GM19467 (cell line): ENCODE measurements around the gene CXCR3.
"Not testable (repeated sequence)": the region's sequence is repeated elsewhere in the genome, so short reads cannot be mapped to it uniquely, and the experiment has no call there.

Experiments
- ATAC-seq: cut with Tn5 transposase; IDR thresholded peaks from one replicate; pipeline ENCODE4 v1.9.1; 2021; ENCODE audit warnings: mild to moderate bottlenecking, moderate library complexity; ENCODE audit not compliant: unreplicated experiment

The CXCR3 gene

DNA sequence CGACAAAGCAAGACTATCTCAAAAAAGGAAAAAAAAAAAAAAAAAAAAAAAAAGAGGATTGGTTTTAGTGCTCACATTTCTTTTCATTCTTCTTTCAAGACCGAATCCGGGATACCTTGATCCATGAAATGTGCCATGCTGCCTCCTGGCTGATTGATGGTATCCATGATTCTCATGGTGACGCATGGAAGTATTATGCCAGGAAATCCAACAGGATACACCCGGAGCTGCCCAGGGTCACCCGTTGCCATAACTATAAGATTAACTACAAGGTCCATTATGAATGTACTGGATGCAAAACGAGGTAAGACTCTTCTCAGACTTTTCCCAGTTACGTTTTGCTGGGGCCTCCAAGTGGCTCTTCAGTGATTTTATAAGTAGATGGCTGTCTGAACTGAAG is 6.1 kb downstream of the CXCR3 start:
- ATAC-seq = no peak

DNA sequence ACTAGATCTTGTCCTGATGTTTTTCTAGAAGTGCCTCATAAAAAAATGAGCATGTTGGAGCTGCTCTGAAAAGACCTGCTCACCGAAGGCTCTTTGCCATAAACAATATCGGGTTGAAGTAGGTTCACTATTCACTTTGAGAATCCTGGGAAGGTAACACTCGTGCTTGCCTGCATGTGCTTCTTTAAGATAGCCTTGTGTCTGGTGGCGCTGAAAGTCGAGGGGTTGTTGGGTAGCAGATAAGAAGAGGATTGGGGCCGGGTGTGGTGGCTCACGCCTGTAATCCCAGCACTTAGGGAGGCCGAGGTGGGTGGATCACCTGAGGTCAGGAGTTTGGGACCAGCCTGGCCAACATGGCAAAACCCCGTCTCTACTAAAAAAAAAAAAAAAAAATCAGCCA is 6.6 kb downstream of the CXCR3 start:
- ATAC-seq = not testable (repeated sequence)

DNA sequence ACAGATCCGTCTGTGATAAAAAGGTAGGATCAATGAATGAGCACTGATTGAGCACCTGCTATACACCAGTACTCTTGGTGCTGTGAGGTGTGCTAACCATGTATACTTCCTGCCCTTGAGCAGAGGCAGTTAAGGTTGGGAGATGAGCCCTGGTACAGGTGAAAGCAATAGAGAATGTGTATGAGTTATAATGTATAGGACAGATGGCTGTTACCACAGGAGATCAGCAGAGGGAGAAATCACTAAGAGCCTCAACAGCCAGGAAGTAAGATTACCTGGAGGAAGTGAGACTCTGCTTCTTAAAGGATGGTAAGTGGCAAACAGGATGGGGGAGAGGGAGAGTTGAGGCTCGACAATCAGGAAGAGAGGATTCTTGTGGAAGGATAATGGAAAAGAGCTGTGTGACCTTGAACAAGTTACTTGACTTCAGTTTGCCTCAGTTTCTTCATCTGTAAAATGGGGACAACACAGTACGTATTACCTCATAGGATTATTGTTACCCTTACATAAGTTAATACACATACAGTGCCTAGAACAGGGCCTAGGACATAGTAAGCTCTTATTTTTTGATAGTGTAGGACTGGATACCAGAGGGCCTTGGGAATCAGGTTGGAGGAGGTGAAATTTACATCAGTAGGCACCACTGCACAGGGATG is 9.1 kb downstream of the CXCR3 start:
- ATAC-seq = no peak

DNA sequence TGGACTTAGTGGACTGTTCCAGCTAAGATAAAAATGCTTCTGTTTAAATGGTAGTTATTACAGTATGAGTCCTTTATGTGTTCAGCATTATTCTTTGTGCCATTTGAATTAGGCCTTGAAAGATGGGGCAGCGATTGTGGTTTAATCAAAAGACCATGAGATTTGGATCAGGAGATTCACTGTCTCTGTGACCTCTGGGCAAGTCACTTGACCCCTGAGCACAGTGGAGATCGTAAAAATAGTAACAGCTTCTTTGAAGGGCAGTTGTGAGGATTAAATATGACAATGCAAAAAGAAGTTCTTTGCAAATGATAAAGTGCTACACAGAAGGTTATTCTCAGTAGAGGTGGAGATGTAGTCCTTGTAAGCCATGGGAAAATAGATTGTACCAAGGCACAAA is 10.8 kb downstream of the CXCR3 start:
- no peak for ATAC-seq

DNA sequence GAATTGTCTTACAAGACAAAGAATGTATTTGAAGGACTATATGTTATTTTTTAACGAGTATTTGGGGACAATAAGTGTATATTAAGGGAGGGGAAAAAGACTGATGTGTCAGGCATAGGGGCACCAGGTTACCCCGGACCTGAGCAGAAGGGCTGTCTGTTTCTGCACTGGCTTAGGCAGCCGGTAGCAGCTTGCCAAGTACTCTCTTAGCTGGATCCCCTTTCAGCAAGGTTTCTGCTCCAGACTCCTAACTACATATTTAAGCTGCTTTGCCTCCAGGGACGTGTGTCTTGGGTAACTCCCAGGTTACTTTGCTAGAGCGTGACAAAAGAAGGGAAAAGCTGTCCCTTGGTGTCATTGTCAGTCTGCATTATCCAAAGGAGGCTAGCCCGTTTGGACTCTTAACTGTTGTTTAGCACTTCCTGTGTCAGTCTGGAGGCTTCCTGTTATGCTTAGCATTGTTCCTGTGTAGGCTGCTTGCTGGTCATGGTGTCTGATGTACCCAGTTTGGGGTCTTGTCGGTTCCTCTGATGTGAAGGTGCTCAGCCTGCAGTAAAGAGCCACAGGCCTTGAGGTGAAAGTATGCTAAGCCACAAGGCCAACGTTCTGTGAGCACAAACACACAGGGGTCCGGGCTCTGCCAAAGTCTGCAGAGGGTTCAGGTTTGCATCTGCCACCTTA is 11.6 kb downstream of the CXCR3 start:
- no peak for ATAC-seq

DNA sequence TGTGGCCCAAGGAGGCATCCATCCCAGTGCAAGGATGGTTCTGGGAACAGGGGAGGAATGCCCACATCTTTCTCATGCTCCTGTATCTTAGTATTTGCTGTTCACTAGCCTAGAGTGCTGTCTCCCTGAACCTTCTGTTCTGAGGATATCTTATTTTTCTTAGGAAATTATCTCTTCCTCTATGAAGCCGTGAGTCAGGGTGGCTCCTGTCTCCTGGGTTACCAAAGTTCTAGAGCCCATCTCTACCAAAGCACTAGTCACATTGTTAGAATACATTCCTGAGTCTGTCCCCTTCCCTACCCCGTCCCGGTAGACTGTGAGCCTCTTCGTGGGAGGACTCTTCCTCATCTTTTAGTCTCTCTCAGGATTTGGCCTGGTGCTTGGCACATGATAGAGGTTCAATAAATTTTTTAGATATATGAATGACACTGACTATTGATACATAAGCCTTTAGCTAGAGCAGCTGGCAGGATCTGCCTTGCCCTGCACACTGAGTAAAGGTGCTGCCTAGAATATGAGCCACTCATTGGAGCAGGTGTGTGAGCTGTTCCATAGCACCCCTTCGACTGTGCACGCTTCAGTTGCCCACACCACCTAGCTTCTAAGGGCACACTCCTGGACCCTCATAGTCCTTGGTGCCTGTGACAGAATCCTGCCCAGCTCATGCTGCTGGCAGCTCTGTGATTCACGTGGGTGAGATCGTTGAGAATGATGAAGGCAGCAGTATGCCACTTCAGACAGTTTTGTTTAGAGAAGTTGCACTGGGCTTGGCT is 13.3 kb downstream of the CXCR3 start:
- ATAC-seq = no peak

DNA sequence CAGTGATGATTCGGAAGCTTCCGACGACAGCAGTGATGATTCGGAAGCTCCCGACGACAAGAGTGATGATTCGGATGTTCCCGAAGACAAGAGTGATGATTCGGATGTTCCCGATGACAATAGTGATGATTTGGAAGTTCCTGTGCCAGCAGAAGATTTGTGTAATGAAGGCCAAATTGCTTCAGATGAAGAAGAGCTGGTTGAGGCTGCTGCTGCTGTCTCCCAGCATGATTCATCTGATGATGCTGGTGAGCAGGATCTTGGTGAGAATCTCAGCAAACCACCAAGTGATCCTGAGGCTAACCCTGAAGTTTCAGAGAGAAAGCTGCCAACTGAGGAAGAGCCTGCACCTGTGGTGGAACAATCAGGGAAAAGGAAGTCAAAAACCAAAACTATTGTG is 14.2 kb downstream of the CXCR3 start:
- ATAC-seq = no peak

DNA sequence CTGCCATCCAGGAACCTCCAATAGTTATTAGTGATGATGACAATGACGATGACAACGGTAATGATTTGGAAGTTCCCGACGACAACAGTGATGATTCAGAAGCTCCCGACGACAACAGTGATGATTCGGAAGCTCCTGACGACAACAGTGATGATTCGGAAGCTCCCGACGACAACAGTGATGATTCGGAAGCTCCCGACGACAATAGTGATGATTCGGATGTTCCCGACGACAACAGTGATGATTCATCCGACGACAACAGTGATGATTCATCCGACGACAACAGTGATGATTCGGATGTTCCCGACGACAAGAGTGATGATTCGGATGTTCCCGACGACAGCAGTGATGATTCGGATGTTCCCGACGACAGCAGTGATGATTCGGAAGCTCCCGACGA is 14.7 kb downstream of the CXCR3 start:
- ATAC-seq = no peak

DNA sequence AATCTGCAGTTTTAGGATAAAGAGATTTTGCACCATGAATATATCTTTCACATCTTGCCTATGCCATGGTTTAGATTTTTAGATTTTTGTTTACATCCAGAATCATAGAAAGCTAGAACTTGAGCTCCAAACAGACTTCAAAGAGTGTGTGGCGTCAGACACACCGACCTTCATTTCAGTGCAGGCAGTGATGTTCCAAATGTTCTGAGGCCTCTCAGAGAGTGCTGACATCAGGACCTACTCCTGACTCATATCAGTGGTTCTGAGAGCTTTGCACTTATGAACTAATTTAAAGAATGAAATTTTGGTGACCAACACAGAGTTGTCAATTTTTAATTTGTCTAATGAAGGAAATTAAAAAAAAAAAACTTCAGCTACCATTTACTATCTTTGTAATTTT is 18.3 kb downstream of the CXCR3 start:
- no peak for ATAC-seq

DNA sequence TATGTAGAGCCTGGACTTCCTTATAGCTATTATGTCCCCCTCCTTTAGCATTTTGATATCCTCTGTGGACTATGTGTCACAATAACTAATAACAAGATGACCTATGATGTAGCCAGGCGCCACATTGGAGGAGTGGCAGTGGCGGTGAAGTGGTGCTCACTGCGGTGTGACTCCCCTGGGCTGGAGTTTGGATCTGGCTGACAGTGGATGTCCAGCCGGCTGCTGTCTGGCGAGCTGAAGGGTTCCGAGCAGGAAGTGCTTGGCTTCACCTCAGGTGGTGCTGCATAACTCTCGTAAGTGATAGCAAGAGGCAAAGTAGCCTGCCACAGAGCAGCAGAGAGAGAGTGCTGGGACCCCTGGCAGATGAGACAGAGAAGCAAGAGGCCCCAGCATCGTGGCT is 25.1 kb downstream of the CXCR3 start:
- ATAC-seq = not testable (repeated sequence)

DNA sequence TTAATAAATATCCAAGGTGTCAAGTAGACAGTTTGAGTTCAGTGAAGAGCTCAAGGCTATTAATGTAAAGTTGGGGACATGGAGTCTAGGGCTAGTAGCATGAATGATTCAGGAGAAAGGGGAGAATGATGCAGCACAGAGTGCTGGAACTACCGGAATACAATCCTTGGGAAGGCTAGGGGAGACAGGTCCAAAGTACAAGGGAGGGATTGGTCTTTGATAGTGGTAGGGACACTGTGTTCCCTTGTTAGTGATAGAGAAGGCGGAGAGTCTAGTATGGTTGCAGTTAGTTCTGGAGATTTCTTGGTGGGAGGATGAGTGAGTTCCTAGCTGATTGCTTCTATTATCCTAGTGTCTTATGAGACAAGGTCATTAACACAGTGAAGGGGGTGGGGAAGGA is 31.4 kb downstream of the CXCR3 start:
- ATAC-seq = no peak

DNA sequence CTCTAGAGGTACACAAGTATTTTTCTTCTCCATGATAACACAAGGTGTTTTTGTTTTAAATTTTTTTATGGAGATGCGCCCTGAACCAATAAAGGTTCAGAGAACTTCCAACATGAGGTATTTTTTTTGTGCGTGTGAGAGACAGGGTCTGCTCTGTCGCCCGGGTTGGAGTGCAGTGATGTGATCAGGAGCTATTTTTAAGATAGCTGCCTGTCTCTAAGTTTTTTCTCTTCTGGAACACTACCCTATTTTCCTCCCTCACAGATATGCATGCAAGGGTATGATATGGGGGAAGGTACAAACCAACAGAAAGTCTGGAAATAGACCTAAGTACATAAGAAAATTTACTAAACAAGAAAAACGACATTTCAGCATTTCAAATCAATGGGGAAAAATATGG is 37.1 kb downstream of the CXCR3 start:
- ATAC-seq = no peak

DNA sequence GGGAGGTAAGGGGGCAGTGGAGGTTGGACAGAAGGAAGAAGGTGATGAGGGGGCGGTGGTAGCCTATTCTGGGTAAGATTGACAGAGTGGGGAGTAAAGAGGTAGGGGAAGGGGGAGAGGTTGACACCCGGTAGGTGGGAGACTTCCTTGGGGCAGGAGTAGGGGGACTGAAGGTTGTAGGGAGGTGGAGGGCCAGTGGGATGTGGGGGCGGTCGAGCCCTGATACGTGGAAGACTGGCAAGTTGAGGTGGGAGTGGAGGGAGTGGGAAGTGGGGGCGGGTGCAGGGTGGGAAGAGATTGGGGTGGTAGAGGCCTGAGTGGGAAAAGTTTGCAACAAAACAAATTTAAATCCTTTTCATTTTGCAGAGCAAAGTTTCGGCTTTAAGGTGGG is 38.3 kb downstream of the CXCR3 start:
- ATAC-seq = no peak

DNA sequence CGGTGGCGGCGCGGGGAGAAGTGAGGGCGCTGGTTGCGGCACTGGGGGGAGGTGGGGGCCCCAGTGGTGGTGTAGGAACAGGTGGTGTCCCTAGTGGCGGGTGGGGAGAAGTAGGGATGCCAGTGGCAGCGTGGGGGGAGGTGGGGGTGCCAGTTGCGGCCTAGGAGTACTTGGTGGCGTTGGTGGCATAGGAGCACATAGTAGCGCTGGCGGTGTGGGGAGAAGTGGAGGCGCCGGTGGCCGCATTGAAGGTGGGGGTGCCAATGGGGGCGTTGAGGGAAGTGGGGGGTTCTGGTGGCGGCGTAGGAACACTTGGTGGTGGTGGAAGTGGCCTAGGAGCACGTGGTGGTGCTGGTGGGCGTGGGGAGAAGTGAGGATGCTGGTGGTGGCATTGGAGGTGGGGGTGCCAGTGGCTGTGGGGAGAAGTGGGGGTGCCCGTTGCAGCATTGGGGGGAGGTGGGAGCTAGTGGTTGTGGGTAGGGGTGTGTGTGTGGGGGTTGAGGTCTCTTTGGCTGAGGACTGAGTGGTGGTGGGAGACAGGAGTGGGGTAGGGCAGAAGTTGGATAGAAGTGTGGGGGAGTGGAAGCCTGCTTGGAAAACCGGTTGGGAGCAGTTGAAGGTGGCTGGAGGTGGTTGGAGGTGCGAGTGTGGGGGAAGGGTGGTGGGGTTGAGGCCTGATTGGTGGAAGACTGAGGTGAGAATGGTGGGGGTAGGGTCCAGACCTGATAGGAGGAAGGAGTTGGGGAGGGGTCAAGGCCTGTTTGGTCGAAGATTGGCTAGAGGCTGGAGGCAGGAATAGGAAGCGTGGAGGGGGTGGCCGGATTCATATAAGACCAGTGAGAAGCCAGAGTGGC is 38.9 kb downstream of the CXCR3 start:
- ATAC-seq = no peak

DNA sequence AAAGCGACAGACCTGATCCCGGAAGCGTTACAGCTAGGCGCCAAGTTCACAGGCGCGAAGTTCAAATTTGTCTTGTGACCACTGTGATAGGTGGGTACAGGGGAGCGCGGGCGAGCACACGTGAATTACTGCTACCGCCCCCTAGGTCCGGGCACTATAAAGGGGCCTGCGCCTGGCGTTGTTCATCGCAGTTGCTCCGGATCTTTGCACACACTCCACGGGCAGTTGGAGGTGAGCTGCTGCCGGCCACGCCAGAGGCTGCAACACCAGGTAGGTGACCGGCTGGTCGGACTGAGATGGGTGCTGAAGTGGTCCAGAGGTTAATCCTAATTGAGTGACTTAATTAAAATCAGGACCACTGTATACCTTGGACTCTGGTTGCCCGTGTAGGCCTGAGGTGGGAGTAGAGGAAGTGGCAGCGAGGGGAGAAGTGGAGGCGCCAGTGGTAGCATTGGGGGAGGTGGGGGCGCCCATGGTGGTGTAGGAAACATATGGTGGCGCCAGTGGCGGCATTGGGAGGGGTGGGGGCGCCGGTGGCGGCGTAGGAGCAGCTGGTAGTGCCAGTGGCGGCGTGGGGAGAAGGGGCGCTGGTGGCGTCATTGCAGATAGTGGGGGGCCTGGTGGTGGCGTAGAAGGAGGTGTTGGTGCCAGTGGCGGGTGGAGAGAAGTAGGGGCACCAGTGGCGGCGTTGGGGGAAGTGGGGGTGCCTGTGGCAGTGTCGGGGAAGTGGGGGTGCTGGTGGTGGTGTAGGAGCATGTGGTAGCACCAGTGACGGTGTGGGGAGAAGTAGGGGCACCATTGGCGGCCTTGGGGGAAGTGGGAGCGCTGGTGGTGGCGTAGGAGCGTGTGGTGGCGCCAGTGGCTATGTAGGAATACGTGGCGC is 39.8 kb downstream of the CXCR3 start, which contains the start of gene GCNA:
Gene GCNA (plus strand): TSS at position 185 of the 883 bp plus-strand sequence. CDS start 2,385 bp downstream, outside the sequence.
- ATAC-seq = no peak

DNA sequence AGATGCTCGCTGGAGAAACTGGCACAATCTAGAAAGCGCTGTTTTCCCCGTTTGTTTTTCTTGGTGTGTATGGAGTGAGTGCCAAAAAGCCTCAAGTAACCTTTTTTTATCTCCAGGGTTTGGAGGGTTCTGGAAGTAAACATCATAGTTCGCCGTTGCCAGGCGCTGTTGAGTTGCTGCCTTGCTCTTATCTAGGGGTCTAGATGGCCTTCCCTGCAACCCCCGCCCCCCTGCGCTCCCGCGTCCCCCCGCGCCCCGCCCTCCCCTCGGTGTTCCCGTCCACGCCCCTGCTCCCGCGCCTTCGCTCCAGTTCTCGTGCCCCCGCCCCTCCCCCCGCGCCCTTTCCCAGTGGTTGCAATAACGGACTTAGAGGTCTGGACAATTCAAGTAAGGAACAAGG is 40.6 kb downstream of the CXCR3 start:
- ATAC-seq = no peak

DNA sequence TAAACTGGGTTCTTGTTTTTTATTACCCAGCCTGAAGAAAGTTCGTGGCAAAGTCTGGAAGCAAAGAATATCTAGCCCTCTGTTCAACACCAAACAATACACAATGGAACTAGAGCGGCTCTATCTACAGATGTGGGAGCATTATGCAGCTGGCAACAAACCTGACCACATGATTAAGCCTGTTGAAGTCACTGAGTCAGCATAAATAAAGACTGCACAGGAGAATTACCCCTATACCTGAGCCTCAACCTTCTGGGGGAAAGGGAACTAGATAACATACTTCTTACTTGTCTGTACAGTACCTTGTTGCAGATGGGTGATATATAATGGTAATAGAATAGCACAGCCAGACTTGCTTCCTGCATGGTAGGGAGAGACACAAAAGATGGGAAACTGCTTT is 44.7 kb downstream of the CXCR3 start:
- no peak for ATAC-seq

DNA sequence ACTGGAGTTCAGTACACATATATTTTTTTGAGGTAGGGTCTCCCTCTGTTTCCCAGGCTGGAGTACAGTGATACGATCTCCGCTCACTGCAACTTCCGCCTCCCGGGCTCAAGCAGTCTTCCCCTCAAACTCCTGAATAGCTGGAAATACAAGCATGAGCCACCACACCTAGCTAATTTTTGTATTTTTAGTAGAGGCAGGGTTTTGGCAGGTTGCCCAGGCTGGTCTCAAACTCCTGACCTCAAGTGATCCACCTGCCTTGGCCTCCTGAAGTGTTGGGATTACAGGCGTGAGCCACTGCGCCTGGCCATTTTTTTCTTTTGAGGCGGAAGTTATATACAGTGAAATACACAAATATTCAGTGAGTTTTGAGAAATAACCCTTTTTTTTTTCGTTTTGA is 46.9 kb downstream of the CXCR3 start:
- ATAC-seq = not testable (repeated sequence)
